SK-N-DZ (cell line): ENCODE measurements around the gene PLSCR3.

Experiments
- DNase-seq: peaks from one replicate; pipeline ENCODE4 v3.0.0-alpha.2; 2015; ENCODE audit warnings: low spot score

PLSCR3 gene

GRCh38 chr17:7351665-7352502 is 42.4 kb downstream of the PLSCR3 start, which contains the start of gene KCTD11:
KCTD11 (plus strand) TSS chr17:7352162.
- peak; percentile 79 for DNase-seq

DNA sequence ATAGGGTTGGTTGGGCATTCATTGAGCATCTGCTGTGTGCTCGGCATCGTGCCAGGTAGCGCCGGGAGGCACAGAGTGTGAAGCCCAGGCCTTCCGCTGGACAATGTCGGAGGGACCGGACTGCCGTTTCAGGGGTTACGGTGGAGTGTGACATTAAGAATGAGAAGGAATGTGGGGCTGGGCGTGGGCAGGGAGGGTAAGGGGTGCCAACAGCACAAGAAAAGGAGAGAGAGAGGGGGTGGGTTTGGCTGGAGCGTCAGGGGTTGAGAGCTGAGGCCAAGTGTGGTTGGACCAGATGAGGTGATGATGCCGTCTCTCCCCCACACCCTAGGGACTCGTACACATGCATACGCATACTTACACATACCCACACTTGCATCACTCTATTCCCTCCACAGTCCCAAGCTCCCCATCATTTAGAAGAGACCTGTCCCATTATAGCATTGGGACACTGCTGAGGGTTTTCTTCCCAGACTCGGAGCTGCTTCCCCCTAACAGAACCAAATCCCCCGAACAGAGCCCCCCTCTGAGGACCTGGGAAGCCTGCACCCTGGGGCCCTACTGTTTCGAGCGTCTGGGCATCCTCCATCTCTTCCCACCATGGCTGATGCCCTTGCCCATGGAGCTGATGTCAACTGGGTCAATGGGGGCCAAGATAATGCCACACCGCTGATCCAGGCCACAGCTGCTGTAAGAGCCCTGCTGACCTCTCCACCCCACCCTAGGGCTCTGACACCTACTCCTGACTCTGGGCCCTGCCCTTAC is 45.7 kb downstream of the PLSCR3 start:
- no peak for DNase-seq

DNA sequence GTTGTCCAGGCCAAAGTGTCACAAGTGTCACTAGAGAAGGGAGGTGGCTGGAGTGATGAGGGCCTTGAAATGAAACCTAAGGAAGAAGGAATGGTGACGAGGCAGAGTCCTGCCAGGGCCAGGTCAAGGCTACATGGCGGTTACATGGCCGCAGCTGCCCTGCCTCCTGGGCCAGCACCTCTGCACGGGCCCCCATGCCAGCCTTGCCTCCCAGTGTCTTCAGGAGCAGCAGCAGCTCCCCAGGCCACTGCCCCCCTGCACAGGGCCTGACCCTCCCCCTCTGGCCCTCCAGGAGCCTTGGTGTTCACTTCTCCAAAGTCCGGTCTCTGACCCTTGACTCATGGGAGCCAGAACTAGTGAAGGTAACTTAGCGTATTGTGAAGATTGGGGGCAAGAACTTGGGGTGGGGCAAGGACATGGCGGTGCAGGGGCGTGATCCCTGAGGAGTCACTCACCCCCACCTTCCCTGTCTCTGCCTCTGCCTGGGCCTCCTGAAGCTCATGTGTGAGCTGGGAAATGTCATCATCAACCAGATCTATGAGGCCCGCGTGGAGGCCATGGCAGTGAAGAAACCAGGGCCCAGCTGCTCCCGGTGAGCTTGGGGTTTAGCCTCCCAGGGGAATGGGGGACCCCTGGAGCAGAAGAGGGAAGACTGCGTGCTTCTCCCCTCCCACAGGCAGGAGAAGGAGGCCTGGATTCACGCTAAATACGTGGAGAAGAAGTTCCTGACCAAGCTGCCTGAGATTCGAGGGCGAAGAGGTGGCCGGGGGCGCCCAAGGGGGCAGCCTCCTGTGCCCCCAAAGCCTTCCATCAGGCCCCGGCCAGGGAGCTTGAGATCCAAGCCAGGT is 46.5 kb downstream of the PLSCR3 start:
- no peak for DNase-seq

- no peak for DNase-seq
These were observed 47.3 kb downstream of the PLSCR3 start for GRCh38 chr17:7346761-7347614.

DNA sequence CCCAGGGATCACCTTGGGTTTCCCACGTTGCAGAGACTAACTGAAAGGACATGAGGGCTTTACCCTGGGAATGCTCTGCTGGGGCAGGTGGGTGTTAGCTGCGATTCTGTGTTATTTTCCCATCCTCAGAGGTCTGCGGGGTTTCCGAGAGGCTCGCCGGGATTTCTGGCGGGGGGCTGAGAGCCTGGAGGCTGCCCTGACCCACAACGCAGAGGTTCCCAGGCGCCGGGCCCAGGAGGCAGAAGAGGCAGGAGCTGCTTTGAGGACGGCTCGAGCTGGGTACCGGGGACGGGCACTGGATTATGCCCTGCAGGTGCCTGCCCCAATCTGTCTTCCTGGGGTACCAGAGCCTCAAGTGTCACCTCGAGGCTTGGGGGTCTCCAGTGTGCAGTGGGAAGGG is 51.1 kb downstream of the PLSCR3 start:
- DNase-seq, result no peak

GRCh38 chr17:7341842-7342241 is 52.5 kb downstream of the PLSCR3 start:
- no peak for DNase-seq

DNA sequence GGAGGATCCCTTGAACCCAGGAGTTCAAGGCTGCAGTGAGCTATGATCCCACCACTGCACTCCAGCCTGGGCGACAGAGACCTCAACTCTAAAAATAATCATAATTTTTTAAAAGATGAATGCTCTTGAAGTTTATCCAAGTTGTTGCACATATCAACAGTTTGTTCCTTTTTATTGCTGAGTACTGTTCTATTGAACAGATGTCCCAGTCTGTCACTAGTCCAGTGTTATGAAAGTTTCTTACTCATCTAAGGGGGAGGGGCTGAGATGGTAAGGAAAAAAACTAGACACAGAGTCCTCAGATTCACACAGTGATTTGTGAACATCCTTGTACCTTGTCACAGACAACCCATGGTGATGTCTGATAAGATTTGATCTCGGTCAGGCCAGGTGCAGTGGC is 54.1 kb downstream of the PLSCR3 start:
- no peak for DNase-seq
